Heart left ventricle (tissue), 16 donors: ENCODE results near the gene KCNC3. TPM values are rescaled to one million over a fixed set of nuclear protein-coding genes. Genes with fewer than 3 reads are reported as not detected.

Experiments
- ATAC-seq, 4 donors: fragments of 200-7000 bp; cut with Tn5 transposase; one replicate each; pipeline ENCODE4 v1.9.1; 2020 to 2022; ENCODE audit warnings: moderate library complexity in 4 of 4, mild to moderate bottlenecking in 3 of 4, moderate number of reproducible peaks in 1 of 4
- DNase-seq, 5 donors: peaks; one replicate each; pipeline ENCODE4 v3.0.0-alpha.2; 2020
- H3K27ac ChIP-seq, 12 donors: fragments of 200-600 bp; sonication (generic) in 4 of 12; one replicate each; pipeline versions ENCODE4 v1.5.0 to v1.8.0; 2016 to 2022; ENCODE audit warnings: mild to moderate bottlenecking in 2 of 12
- H3K27me3 ChIP-seq, 9 donors: fragments of 200-600 bp; sonication (generic) in 2 of 9; one replicate each; pipeline versions ENCODE4 v1.5.1 to v1.8.0; 2016 to 2022; ENCODE audit warnings: mild to moderate bottlenecking in 3 of 9
- H3K36me3 ChIP-seq, 9 donors: fragments of 200-600 bp; sonication (generic) in 2 of 9; one replicate each; pipeline versions ENCODE4 v1.5.0 to v1.8.0; 2018 to 2022; ENCODE audit warnings: mild to moderate bottlenecking in 2 of 9
- H3K4me1 ChIP-seq, 12 donors: fragments of 200-600 bp; sonication (generic) in 4 of 12; one replicate each; pipeline versions ENCODE4 v1.5.0 to v1.8.0; 2016 to 2022; ENCODE audit warnings: mild to moderate bottlenecking in 3 of 12
- H3K4me3 ChIP-seq, 12 donors: fragments of 200-600 bp; sonication (generic) in 4 of 12; one replicate each; pipeline versions ENCODE4 v1.5.0 to v1.8.0; 2017 to 2022; ENCODE audit warnings: mild to moderate bottlenecking in 9 of 12, moderate library complexity in 4 of 12
- H3K9me3 ChIP-seq, 12 donors: fragments of 200-600 bp; sonication (generic) in 4 of 12; one replicate each; pipeline versions ENCODE4 v1.5.0 to v1.8.0; 2016 to 2022; ENCODE audit warnings: mild to moderate bottlenecking in 1 of 12
- POLR2A ChIP-seq, 2 donors: fragments of 450-650 bp; IDR thresholded peaks; one replicate each; pipeline ENCODE4 v1.6.1; 2017; ENCODE audit warnings: antibody characterized with exemption in 2 of 2, mild to moderate bottlenecking in 2 of 2, moderate library complexity in 2 of 2
- WGBS, 4 donors: extraction: QIAGEN DNeasy Blood & Tissue Kit in 2 of 4; methylation state at CpG; one replicate each; pipeline versions ENCODE4 v1.1.5 to v1.1.7; 2013 to 2018; 5-methylcytosine and 5-hydroxymethylcytosine counted together
- intact Hi-C, 10 donors: fragments of 100-400 bp; cut with DNase I; formaldehyde crosslinking; loops; one replicate each; pipeline versions ENCODE4 v1.11.1 to v1.14.2; 2022
- polyA plus RNA-seq, 2 donors: library from polyadenylated mRNA; stranded (reverse); fragments of 200-250 nt; gene quantifications; one replicate each; pipeline ENCODE4 v1.2.3, GENCODE V29; 2013
- total RNA-seq, 9 donors: library from RNA; depleted of rRNA in 2 of 9; stranded (reverse); fragments of >200 nt in 2 of 9; fragmentation: NEBNext Ultra II Directional in 3 of 9; extraction: Animal tissue kit (Norgen Biotek cat#: 25700) in 3 of 9; gene quantifications; one replicate each; pipeline versions ENCODE4 v1.1.0 to v1.2.4, GENCODE V29; 2016 to 2023
- TF ChIP-seq, protein P1 (sequence below), 12 donors: fragments of 200-600 bp; sonication (generic) in 4 of 12; IDR thresholded peaks; one replicate each; pipeline versions ENCODE4 v1.5.0 to v1.8.0; 2018 to 2022; ENCODE audit warnings: antibody characterized with exemption in 12 of 12, mild to moderate bottlenecking in 5 of 12
- donor health status: ischemic (EF 13 %, LVEDD 7.1; RV severe dilation, severe dysfunction).
- donor health status: healthy with polysubstance abuse.
- donor health status: DM: no; HTN: yes; CAD: no.
- donor health status: DM: no; HTN: no; CAD: no.
- donor health status: ischemic (EF 25% LVEDD 6.9; RV normal size, moderate dysfunction).
- donor health status: ischemic (EF 25% LVEDD 5.7; RV mildly dilated, moderate dysfunction).
- donor health status: healthy.
- donor health status: DM: yes; HTN: yes; CAD: no.
- donor health status: ischemic (EF 35%, LVEDD 5.7; RV mildly dilated, moderate dysfunction).
- donor health status: nonischemic (EF 11% LVEDD 7.7; RV severe dilation, severe dysfunction).
- donor health status: DM: yes; HTN: yes; CAD: no.
- donor health status: PGD.
- donor health status: ischemic (EF 29% LVEDD 5.4; RV normal size, mild dysfunction).
- donor health status: nonischemic (EF 23%, LVEDD 6.1; RV moderate dilation, normal function).

Gene KCNC3
- total and polyA plus RNA-seq, 11 donors: 0.87 to 4.4 (median 2.5) TPM

DNA sequence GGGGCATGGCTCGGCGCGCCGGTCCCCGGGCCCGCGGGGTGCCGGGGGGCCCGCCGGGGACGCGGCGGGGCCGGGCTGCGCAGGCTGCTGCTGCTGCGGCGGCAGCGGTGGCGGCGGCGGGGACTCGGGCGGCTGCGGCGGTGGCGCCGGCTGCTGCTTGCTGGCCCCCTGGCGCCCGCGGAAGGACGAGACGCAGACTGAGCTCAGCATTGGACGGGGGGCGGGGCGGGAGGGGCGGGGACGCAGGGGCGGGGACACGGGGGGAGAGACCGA is 368 bp downstream of the KCNC3 start:
- DNase-seq (no peak), ATAC-seq (no peak)
- no peaks in the 10 kb centered on the region for H3K36me3 ChIP-seq
- H3K4me1 ChIP-seq: peaks cover 0 to 56% (median 21%) of the 10 kb centered on the region in 12 donors
- H3K9me3 ChIP-seq: no peaks in the 10 kb centered on the region
- H3K4me3 ChIP-seq: peak overlapping the region in 5 of 12 donors; percentile 42 to 57 (median 51)
- intact Hi-C loops: loop anchor here in 1 of 10 donors (5.0 to 10.0 kb wide), 2 partner anchors 162 to 184 kb away; no protein-coding TSS in a partner anchor
- 1 to 8% (median 2%) methylated on average over 8 to 40 of the region's 40 CpGs; no CpG with 5 or more reads in 1 of the 4 donors for WGBS, 4 donors
- TF ChIP-seq, protein P1, sequence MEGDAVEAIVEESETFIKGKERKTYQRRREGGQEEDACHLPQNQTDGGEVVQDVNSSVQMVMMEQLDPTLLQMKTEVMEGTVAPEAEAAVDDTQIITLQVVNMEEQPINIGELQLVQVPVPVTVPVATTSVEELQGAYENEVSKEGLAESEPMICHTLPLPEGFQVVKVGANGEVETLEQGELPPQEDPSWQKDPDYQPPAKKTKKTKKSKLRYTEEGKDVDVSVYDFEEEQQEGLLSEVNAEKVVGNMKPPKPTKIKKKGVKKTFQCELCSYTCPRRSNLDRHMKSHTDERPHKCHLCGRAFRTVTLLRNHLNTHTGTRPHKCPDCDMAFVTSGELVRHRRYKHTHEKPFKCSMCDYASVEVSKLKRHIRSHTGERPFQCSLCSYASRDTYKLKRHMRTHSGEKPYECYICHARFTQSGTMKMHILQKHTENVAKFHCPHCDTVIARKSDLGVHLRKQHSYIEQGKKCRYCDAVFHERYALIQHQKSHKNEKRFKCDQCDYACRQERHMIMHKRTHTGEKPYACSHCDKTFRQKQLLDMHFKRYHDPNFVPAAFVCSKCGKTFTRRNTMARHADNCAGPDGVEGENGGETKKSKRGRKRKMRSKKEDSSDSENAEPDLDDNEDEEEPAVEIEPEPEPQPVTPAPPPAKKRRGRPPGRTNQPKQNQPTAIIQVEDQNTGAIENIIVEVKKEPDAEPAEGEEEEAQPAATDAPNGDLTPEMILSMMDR (IDR thresholded peaks at IDR 0.05): no peak
- TF ChIP-seq POLR2A (IDR thresholded peaks at IDR 0.05): no peak
- no peak overlapping the region for H3K27ac ChIP-seq
- peaks cover 2 to 70% (median 26%) of the 10 kb centered on the region in 9 donors for H3K27me3 ChIP-seq

DNA sequence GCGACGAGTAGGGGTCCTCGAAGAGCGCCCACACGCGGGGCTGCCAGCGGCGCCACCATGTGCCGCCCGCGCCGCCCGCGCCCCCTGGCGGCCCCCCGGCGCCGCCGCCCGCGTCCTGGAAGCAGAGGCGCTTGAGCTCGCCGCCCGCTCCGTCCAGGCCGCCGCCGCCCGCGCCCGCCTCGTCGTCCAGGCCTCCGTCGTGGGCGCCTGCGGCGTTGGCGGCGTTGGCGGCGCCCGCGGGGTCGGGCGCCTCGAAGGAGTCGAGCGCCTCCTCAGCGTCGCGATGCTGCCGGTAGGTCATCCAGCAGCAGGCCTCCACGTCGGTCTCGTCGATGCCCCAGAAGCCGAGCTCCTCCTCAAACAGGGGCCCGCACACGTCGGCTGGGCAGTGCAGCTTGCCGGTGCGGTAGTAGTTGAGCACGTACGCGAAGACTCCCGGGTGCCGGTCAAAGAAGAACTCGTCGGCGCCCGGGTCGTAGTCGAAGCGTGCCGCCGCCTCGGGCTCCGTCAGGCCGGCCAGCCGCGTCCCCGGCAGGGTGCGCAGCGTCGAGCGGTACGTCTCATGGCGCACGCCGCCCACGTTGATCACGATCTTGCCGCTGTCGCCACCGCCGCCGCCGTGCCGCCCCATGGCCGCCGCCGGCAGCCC is 829 bp downstream of the KCNC3 start:
- Histone ChIP-seq H3K4me3 (peak overlapping the region in 9 of 12 donors; percentile 27 to 57 (median 45)), H3K36me3 (no peaks in the 10 kb centered on the region), H3K27me3 (peaks cover 2 to 65% (median 24%) of the 10 kb centered on the region in 9 donors), H3K27ac (peak overlapping the region in 3 of 12 donors; percentile 33 to 45 (median 37)), H3K9me3 (no peaks in the 10 kb centered on the region), H3K4me1 (peaks cover 0 to 51% (median 19%) of the 10 kb centered on the region in 12 donors)
- ATAC-seq: no peak
- intact Hi-C loops: loop anchor here in 1 of 10 donors (5.0 to 10.0 kb wide), 2 partner anchors 161 to 184 kb away; no protein-coding TSS in a partner anchor
- WGBS, 4 donors: 1 to 2% (median 1%) methylated on average over 18 to 104 of the region's 104 CpGs; no CpG with 5 or more reads in 1 of the 4 donors
- peak in 1 of 5 donors; percentile 44 for DNase-seq
- no peak for TF ChIP-seq POLR2A (IDR thresholded peaks at IDR 0.05)
- TF ChIP-seq, protein P1 (IDR thresholded peaks at IDR 0.05): peak in 3 of 12 donors; percentile 3 to 40 (median 9)

DNA sequence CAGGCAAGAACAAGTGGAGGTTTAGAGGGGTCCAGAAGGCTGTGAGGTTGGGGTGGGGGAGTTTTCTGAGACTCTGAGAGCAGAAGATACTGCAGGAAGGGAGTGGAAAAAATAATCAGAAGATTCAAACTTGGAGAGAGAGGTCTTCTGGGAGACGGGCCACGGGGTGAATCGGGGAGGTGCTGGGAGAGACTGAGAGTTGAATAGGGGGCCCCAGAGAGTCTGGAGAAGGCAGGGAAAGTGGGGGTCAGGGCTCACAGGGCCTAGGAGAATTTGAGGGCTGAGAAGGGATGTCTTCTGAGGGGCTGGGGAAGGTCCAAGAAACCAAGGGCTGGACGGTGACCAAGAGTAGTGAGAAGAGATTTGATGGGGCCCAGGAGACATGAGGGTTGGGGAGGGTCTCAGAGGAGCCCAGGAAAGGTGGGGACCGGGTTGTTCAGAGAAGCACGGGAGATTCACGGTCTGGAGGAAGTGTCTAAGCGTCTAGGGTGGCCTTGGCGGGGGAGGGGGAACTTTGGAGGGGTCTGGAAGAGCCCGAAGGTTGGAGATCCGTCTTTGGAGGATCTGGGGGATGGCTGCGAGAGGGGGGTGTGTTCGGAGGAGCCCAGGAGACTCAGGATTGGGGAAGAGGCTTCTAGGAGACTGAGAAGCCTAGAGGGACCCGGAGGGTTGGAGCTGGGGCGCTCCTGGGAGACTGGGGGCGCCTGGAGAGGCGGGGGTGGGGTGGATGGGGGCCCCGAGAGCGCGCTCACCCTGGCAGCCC is 1.5 kb downstream of the KCNC3 start:
- ATAC-seq (no peak), DNase-seq (no peak)
- no peak for TF ChIP-seq POLR2A (IDR thresholded peaks at IDR 0.05)
- TF ChIP-seq, protein P1 (IDR thresholded peaks at IDR 0.05): no peak
- intact Hi-C loops: loop anchor here in 1 of 10 donors (5.0 to 10.0 kb wide), 2 partner anchors 160 to 183 kb away; no protein-coding TSS in a partner anchor
- Histone ChIP-seq H3K9me3 (no peaks in the 10 kb centered on the region), H3K27me3 (peaks cover 2 to 58% (median 19%) of the 10 kb centered on the region in 9 donors), H3K4me1 (peaks cover 0 to 44% (median 18%) of the 10 kb centered on the region in 12 donors), H3K36me3 (no peaks in the 10 kb centered on the region), H3K4me3 (peak overlapping the region in 1 of 12 donors; percentile 45), H3K27ac (no peak overlapping the region)
- 16 to 31% (median 21%) methylated on average over 14 to 20 of the region's 20 CpGs for WGBS, 4 donors

DNA sequence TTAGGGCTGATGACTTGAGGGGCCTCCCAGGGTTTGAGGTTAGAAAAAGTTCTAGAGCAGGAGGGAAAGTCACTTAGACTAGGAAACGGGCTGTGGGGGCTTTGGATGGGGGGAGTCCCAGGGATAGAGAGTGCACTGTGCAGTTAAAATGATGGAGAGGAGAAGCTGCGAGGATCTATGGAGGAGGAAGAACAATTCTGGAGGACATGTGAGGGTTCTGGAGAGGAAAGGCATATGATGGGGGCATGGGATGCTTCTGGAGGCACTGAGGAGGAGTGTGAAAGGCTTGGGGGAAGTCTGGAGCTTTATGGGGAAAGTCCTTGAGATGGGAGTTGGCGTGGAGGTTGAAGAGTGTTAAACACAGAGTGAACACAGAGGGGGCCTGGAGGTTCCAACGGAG is 2.2 kb downstream of the KCNC3 start:
- no peak for TF ChIP-seq POLR2A (IDR thresholded peaks at IDR 0.05)
- TF ChIP-seq, protein P1 (IDR thresholded peaks at IDR 0.05): no peak
- intact Hi-C loops: loop anchor here in 1 of 10 donors (5.0 to 10.0 kb wide), 2 partner anchors 160 to 182 kb away; no protein-coding TSS in a partner anchor

More for the DNA sequence above, 2.2 kb downstream of the KCNC3 start:
- peaks cover 2 to 52% (median 16%) of the 10 kb centered on the region in 9 donors for H3K27me3 ChIP-seq
- H3K4me3 ChIP-seq: no peak overlapping the region
- H3K27ac ChIP-seq: no peak overlapping the region
- no peak for DNase-seq
- peaks cover 0 to 39% (median 18%) of the 10 kb centered on the region in 12 donors for H3K4me1 ChIP-seq
- no peaks in the 10 kb centered on the region for H3K36me3 ChIP-seq
- 41 to 66% (median 48%) methylated on average over 3 to 4 of the region's 4 CpGs for WGBS, 4 donors
- ATAC-seq: no peak
- no peaks in the 10 kb centered on the region for H3K9me3 ChIP-seq
